K562 (cell line): ENCODE results near the gene SLC38A7. TPM values are rescaled to one million over a fixed set of nuclear protein-coding genes. Genes with fewer than 3 reads are reported as not detected.

ENCODE experiments used
- ETV1 ChIP-seq: fragments of 450-650 bp; conservative IDR thresholded peaks from 2 replicates; pipeline ENCODE4 v1.6.1; 2016; ENCODE audit warnings: missing genetic modification characterization, control low read depth, low read depth, missing compliant biosample characterization
- ETV6 ChIP-seq, 3 experiments: fragments of 150-350 bp in 1 of 3; sonication (generic) in 1 of 3; formaldehyde crosslinking in 1 of 3; IDR thresholded peaks; 2 replicates each; pipeline versions ENCODE4 v1.6.1 to v1.8.0; 2014 to 2022; ENCODE audit warnings: borderline replicate concordance in 2 of 3, low read depth in 2 of 3, antibody characterized with exemption in 1 of 3, low read length in 1 of 3, mild to moderate bottlenecking in 1 of 3, missing genetic modification reagents in 1 of 3
- NCOA4 ChIP-seq: fragments of 450-650 bp; IDR thresholded peaks from 2 replicates; pipeline ENCODE4 v1.6.1; 2018; ENCODE audit warnings: mild to moderate bottlenecking; ENCODE audit not compliant: partially characterized antibody
- PHF21A ChIP-seq: fragments of 450-650 bp; IDR thresholded peaks from 2 replicates; pipeline ENCODE4 v1.6.1; 2017; ENCODE audit warnings: low read depth, borderline replicate concordance
- RBM34 ChIP-seq: fragments of 200-400 bp; formaldehyde crosslinking; IDR thresholded peaks from 2 replicates; pipeline ENCODE4 v1.6.1; 2018; ENCODE audit warnings: low read length, borderline replicate concordance; ENCODE audit not compliant: insufficient read depth
- STAT5A ChIP-seq: IDR thresholded peaks from 2 replicates; pipeline ENCODE4 v1.6.1; 2012; ENCODE audit warnings: low read length, inconsistent platforms, borderline replicate concordance
- ZNF12 ChIP-seq: sonication (generic); formaldehyde crosslinking; IDR thresholded peaks from 2 replicates; pipeline ENCODE4 v1.4.0; 2020; ENCODE audit warnings: mild to moderate bottlenecking, missing genetic modification reagents
- ZNF239 ChIP-seq: fragments of 250-450 bp; sonication (Bioruptor Pico); IDR thresholded peaks from 2 replicates; pipeline ENCODE4 v1.4.0; 2020; ENCODE audit warnings: mild to moderate bottlenecking
- ZNF76 ChIP-seq: fragments of 250-450 bp; sonication (Bioruptor Pico); IDR thresholded peaks from 2 replicates; pipeline ENCODE4 v1.4.0; 2020; ENCODE audit warnings: mild to moderate bottlenecking, moderate library complexity, borderline replicate concordance
- polyA plus RNA-seq, 8 experiments: library from polyadenylated mRNA; depleted of rRNA in 4 of 8; stranded (reverse) in 5 of 8; unstranded in 3 of 8; fragments of >200 nt; fragmentation: Nextera tagmentation in 2 of 8; fragmentation: Illumina TruSeq in 1 of 8; extraction: Ambion mirVana in 2 of 8; extraction: Trizol in 1 of 8; gene quantifications; 2 replicates each; pipeline versions ENCODE4 v1.2.1 to v1.2.3, GENCODE V29; 2011 to 2014; ENCODE audit warnings: inconsistent platforms in 1 of 8, missing spikeins in 1 of 8
- total RNA-seq, 7 experiments: library from RNA; depleted of rRNA in 6 of 7; stranded (reverse); fragments of >200 nt in 6 of 7; fragmentation: Illumina TruSeq in 2 of 7; extraction: Trizol in 2 of 7; gene quantifications; 2 replicates each; pipeline versions ENCODE4 v1.2.1 to v1.2.3, GENCODE V29; 2011 to 2021; ENCODE audit warnings: low replicate concordance in 1 of 7
- TF ChIP-seq, protein P1 (sequence below), 2 experiments: fragments of 450-650 bp; conservative IDR thresholded peaks; 2 replicates each; pipeline ENCODE4 v1.6.1; 2017; ENCODE audit warnings: mild to moderate bottlenecking in 2 of 2, moderate library complexity in 2 of 2
- TF ChIP-seq, protein P2 (sequence below): fragments of 200-800 bp; sonication (Bioruptor generic); IDR thresholded peaks from 2 replicates; pipeline ENCODE4 v1.6.1; 2016; ENCODE audit warnings: missing genetic modification characterization, missing compliant biosample characterization
- TF ChIP-seq, protein P3 (sequence below), 2 experiments: fragments of 150-350 bp in 1 of 2; IDR thresholded peaks; 2 replicates each; pipeline ENCODE4 v1.6.1; 2012 to 2016; ENCODE audit warnings: low read depth in 2 of 2, low read length in 2 of 2, mild to moderate bottlenecking in 1 of 2, moderate library complexity in 1 of 2
- TF ChIP-seq, protein P4 (sequence below): sonication (generic); formaldehyde crosslinking; IDR thresholded peaks from 2 replicates; pipeline ENCODE4 v1.8.1; 2023; ENCODE audit warnings: mild to moderate bottlenecking, missing genetic modification reagents

The SLC38A7 gene
- total and polyA plus RNA-seq, 9 of the 15 experiments (the other 6 are each of a cell fraction or from before 2014, with no cell fraction given) = 2.7 to 12.2 (median 6.5) TPM

DNA sequence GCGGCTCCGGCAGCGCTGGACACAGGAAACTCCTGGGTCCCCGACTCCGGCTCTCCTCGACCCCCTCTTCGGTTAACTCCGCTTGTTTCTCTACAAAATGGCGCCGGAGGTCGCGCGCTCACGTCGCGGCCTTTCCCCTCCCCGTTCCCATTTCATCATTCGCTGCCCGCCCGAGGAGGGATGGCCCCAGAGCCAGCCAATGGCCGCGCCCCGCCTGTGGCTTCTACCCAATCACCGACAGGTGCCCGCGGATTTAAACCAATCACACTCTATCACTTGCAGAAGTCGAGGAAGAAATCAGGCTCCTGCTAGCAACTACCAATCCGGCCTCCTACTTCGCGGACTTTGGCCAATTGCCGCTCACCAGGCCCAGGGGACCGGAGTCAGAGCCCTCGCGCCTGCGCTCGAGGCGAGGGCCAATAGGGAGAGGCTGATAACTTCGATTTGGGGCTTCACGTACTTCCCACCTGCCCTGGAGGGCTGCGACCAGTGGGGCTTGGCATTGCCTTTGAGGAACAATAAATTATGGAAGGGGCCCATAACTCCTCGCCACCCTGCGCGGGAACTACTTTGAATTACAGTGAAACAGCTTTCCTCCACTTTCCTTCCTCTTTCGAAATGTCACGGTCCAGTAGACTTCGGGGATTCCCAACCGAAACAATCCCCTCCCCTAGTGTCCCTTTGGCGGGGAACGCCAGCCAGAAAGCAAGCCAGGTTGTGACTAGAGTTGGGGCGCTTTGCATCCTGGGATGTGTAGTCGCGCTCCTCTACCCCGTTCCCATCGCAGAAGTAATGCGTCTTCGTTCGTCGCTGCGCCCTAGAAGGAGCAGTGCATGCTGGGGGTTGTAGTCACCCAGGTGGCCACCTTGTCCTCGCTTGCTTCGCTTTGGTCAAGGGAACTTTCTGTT is 54.6 kb downstream of the SLC38A7 start, which contains the start of gene CNOT1 (continued):
- TF ChIP-seq, protein P1, sequence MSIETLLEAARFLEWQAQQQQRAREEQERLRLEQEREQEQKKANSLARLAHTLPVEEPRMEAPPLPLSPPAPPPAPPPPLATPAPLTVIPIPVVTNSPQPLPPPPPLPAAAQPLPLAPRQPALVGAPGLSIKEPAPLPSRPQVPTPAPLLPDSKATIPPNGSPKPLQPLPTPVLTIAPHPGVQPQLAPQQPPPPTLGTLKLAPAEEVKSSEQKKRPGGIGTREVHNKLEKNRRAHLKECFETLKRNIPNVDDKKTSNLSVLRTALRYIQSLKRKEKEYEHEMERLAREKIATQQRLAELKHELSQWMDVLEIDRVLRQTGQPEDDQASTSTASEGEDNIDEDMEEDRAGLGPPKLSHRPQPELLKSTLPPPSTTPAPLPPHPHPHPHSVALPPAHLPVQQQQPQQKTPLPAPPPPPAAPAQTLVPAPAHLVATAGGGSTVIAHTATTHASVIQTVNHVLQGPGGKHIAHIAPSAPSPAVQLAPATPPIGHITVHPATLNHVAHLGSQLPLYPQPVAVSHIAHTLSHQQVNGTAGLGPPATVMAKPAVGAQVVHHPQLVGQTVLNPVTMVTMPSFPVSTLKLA (conservative IDR thresholded peaks at IDR 0.05) = peak; percentile 46 to 64
- no peak for TF ChIP-seq ZNF12 (CRISPR knock-in tag)
- peak; percentile 3; the same call in 1 of the 2 replicates for TF ChIP-seq ETV1 (tag)
- TF ChIP-seq STAT5A = no peak; the same call in 1 of the 2 replicates
- TF ChIP-seq, protein P2, sequence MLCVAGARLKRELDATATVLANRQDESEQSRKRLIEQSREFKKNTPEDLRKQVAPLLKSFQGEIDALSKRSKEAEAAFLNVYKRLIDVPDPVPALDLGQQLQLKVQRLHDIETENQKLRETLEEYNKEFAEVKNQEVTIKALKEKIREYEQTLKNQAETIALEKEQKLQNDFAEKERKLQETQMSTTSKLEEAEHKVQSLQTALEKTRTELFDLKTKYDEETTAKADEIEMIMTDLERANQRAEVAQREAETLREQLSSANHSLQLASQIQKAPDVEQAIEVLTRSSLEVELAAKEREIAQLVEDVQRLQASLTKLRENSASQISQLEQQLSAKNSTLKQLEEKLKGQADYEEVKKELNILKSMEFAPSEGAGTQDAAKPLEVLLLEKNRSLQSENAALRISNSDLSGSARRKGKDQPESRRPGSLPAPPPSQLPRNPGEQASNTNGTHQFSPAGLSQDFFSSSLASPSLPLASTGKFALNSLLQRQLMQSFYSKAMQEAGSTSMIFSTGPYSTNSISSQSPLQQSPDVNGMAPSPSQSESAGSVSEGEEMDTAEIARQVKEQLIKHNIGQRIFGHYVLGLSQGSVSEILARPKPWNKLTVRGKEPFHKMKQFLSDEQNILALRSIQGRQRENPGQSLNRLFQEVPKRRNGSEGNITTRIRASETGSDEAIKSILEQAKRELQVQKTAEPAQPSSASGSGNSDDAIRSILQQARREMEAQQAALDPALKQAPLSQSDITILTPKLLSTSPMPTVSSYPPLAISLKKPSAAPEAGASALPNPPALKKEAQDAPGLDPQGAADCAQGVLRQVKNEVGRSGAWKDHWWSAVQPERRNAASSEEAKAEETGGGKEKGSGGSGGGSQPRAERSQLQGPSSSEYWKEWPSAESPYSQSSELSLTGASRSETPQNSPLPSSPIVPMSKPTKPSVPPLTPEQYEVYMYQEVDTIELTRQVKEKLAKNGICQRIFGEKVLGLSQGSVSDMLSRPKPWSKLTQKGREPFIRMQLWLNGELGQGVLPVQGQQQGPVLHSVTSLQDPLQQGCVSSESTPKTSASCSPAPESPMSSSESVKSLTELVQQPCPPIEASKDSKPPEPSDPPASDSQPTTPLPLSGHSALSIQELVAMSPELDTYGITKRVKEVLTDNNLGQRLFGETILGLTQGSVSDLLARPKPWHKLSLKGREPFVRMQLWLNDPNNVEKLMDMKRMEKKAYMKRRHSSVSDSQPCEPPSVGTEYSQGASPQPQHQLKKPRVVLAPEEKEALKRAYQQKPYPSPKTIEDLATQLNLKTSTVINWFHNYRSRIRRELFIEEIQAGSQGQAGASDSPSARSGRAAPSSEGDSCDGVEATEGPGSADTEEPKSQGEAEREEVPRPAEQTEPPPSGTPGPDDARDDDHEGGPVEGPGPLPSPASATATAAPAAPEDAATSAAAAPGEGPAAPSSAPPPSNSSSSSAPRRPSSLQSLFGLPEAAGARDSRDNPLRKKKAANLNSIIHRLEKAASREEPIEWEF = peak; percentile 99
- TF ChIP-seq ETV6 (IDR thresholded peaks at IDR 0.05; ENCODE audit: borderline replicate concordance in 1 of 2, low read depth in 2 of 2, low read length in 1 of 2) = no peak
- TF ChIP-seq ETV6 (CRISPR knock-in tag; IDR thresholded peaks at IDR 0.05; ENCODE audit: borderline replicate concordance) = no peak
- TF ChIP-seq, protein P3, sequence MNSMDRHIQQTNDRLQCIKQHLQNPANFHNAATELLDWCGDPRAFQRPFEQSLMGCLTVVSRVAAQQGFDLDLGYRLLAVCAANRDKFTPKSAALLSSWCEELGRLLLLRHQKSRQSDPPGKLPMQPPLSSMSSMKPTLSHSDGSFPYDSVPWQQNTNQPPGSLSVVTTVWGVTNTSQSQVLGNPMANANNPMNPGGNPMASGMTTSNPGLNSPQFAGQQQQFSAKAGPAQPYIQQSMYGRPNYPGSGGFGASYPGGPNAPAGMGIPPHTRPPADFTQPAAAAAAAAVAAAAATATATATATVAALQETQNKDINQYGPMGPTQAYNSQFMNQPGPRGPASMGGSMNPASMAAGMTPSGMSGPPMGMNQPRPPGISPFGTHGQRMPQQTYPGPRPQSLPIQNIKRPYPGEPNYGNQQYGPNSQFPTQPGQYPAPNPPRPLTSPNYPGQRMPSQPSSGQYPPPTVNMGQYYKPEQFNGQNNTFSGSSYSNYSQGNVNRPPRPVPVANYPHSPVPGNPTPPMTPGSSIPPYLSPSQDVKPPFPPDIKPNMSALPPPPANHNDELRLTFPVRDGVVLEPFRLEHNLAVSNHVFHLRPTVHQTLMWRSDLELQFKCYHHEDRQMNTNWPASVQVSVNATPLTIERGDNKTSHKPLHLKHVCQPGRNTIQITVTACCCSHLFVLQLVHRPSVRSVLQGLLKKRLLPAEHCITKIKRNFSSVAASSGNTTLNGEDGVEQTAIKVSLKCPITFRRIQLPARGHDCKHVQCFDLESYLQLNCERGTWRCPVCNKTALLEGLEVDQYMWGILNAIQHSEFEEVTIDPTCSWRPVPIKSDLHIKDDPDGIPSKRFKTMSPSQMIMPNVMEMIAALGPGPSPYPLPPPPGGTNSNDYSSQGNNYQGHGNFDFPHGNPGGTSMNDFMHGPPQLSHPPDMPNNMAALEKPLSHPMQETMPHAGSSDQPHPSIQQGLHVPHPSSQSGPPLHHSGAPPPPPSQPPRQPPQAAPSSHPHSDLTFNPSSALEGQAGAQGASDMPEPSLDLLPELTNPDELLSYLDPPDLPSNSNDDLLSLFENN (IDR thresholded peaks at IDR 0.05; ENCODE audit: low read depth in 2 of 2, low read length in 2 of 2) = peak in 1 of 2 experiments; percentile 82; a peak in 2 of 4 replicates
- no peak for TF ChIP-seq NCOA4
- TF ChIP-seq RBM34 = no peak
- 0 out of 2 replicates have a peak, but pooled peaks have one; percentile 29 for TF ChIP-seq ZNF76 (CRISPR knock-in tag)
- peak; percentile 8; the same call in 1 of the 2 replicates for TF ChIP-seq ZNF239 (CRISPR knock-in tag)
- TF ChIP-seq PHF21A = peak; percentile 78; the same call in 1 of the 2 replicates
- TF ChIP-seq, protein P4, sequence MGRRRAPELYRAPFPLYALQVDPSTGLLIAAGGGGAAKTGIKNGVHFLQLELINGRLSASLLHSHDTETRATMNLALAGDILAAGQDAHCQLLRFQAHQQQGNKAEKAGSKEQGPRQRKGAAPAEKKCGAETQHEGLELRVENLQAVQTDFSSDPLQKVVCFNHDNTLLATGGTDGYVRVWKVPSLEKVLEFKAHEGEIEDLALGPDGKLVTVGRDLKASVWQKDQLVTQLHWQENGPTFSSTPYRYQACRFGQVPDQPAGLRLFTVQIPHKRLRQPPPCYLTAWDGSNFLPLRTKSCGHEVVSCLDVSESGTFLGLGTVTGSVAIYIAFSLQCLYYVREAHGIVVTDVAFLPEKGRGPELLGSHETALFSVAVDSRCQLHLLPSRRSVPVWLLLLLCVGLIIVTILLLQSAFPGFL (CRISPR knock-in tag) = no peak
